Superior temporal gyrus (tissue), 1 donor: Measurements from ENCODE around the gene RIMS1.

Experiments
- DNase-seq: peaks from one replicate; pipeline ENCODE4 v3.0.0-alpha.2; 2016; ENCODE audit errors: extremely low spot score

RIMS1 gene

DNA sequence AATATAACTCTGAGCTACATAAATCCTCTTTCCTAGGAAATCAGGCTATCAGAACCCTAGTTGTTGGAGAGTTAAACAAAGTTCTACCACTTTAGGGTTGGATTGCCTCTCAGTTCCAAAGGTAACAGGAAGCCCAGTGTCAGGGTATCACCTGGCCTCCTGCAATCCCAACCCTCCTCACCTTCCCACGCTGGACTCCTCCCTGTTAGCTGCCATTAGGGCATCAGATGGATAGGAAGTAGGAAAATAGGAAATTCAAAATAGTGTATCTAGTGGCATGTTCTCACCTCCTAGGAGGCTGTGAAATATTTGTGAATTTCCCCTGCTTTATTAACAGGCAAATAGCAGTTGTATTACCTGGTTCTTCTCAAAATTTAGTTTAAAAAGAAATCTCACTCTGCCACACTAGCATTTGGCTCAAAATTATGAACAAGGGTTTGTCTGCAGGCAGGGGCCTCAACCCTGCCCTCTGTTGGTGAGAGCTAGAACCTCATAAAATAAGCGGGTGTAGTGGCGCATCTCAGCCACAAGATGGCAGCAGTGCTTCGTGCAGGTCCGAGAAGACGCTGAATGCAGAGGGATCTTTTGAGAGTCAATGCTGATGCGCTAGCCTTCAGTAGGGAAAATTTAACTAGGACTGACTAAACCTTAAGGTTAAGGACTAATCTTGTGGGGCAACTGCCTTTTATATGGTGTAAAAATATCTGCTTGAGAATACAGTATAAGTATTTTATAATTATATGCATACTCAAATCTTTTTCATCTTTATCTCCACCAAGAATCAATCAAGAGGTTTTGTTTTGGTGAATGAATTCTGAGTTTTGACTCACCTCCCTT, 525.7 kb downstream of the RIMS1 start:
- DNase-seq, result peak; percentile 97

DNA sequence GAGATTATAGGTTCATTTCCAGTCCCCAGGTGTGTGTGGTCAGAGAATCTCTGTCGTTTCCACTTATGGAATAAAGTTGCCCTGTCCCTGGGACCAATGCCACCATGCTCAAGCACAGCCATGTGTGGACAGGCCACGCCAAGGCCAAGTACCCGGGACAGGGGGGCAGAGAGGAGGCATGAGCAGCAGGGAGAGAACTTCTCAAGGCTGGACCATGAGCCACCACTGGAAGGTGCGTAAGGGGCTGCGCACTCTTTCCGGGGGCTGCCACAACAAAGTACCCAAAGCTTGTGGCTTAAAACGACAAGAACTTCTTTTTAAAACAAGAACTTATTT, 526.3 kb downstream of the RIMS1 start:
- no peak for DNase-seq

DNA sequence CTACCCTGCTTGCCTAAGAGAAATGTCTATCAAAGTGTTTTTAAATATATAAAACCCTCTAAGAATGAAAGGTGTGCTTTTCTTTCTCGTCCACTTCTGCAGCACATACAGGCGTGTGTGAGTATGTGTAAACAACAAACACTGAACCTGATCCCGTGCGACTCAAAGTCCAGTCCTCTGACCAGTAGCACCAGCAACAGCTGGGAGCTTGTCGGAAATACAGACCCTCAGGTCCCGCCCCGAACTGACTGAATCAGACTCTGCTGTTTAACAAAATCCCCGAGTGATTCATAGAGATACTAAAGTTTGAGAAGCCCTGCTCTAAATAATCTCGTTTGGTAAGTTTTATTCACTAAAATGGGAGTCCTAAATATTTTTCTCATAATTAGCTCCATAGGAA, 527.5 kb downstream of the RIMS1 start:
- DNase-seq, result no peak

DNA sequence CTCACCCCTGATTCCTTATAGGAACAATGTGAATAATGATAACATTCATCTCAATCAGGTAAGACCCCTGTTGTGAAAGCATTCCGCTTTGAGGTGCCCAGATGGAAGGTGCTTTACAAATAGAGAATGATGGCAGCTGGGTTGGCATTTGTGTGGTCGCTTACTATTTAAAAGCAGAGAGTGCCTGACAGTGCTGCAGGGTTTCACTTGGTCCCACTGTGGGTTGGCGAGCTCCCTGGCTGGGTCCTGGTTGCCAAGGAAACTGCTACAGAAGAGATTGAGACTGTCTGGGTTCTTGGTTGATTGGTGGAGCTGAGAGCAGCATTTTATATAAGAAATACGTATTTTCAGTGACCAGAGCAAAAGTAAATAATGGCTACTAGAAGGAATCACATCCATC, 528.3 kb downstream of the RIMS1 start:
- no peak for DNase-seq

DNA sequence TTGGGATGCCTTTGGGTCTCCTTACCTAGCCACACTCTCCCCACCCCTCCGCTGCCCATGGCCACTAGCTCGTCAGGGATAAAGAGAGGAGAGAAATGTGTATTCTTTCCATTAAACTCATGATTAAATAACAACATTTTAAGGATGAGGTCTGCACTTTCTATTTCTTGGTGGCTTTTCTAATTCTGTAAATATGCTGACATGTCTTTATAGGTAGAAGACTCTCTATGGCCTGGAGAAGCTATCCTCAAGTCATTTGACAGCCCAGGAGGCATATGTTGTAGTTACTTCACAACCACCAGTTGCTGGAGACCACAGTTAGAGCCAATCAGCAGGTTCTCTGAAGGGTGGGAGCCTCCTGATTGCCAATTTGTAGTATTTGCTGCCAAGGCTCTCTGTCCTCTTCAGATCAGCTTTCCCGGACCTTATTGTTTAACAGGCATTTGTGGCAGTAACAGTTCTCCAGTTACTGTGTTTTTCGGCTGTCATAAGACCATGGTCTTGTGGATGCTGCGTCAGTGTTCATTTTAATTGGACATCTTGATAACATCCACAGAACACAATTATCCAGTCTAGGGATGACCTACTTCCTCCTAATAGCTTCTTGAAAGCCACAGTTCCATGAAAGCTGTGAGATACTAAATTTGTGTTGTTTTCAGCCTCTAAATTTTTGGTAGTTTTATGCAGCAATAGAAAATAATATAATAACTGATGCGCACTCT, 530.6 kb downstream of the RIMS1 start:
- no peak for DNase-seq

DNA sequence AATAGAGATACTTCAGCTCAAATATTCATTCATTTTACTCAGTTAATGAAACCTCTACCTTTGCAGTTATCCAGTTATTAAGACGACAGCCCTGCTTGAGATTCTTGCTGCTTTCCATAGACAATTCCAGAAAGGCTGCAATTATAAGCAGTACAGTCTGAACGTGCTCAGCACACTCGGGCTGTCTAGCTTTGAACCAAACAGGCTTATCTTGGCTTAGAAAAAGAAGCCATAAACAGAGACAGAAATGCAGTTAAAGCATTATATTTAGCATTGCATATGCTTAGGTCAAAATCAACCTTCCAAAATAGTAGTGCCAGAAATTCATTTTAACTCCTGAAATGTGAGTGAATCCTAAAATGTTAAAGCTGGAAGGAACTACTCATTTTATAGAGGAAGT, 531.4 kb downstream of the RIMS1 start:
- DNase-seq, result peak; percentile 53

DNA sequence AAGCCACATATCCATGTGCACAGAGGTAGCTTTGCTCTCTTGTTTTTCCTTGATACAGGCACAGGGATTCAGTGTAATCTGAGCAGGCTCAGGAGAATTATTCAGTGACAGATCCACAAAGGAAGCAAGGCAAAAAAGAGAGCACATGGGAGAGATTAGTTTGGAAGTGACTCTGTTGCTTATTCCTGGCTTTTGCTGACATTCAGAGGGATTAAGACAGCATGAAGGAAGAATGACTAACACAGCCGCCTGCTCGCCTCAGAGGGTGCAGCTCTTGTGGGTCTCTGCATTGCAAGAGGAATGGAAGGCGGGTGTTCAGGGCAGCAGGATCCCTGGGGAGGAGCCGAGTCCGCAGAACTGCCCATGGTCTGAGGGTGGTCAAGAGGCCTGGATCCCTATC, 532.1 kb downstream of the RIMS1 start:
- peak; percentile 64 for DNase-seq

DNA sequence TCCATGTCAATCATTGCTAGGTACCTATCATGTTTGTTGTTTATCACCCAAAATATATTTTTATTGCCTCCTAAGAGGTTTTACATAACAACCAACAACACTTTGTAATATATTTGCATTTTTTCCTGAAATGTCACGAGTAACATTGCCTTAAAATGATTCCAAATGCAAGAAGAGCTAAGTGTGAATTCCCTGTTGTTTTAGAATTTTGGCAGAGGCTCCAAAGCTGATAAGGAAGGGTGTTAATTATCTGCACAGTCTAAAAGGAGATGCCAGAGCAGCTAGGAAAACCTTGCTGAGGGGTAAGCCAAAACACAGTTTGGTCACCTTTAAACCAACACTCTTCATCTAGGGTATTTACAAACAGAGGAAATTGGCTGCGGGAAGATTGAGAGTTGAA, 533.6 kb downstream of the RIMS1 start:
- peak; percentile 58 for DNase-seq

DNA sequence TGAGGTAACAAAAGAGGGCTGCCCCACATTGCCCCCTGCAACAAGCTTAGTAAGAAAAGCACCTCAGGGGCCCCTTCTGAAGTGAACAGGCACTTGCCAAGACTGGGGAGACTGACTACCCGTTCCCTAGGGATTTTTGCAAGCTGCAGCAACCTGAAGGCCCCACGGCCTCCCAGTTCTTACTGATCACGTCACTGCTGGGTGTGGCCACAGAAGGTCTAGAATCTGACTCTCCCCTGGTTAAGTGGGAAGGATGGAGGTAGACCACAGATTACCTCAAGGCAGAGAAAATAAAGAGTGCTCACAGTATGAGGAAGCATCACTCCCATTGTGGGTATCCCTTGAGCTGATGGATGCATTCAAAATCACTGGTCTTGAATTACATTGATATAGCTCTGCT, 534.1 kb downstream of the RIMS1 start:
- DNase-seq, result no peak

DNA sequence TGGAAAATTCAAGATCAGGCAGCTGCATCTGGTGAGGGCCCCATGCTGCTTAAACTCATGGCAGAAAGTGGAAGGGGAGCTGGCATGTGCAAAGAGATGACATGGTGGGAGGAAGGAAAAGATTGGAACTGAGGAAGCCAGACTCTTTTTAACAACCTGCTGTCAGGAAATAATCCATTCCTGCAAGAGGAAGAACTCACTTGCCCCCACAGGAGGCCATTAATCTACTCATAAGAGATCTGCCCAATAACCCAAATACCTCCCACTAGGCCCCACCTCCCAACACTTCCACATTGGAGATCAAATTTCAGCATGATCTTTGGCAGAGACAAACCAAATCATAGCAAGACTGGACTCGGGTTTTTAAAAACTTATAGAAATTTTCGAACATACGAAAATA, 535.0 kb downstream of the RIMS1 start:
- no peak for DNase-seq

DNA sequence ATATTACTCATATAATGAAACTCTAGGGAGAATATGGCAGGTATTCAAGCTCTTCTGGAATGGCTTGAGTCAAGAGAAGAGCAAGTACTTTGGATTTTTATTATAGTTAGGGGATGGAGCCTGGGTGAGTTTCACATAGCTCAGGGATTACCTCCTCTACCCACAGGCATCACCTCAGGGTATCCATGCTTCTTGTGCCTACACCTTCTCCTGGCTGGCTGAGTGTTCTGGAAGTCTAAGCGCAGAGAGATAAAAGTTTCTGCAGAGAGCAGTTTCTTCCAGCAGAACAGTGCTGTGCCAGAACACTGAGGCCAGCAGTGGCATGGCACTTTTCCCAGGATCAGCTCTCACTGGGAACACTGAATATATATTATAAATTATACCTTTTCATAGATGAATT, 535.8 kb downstream of the RIMS1 start:
- no peak for DNase-seq

DNA sequence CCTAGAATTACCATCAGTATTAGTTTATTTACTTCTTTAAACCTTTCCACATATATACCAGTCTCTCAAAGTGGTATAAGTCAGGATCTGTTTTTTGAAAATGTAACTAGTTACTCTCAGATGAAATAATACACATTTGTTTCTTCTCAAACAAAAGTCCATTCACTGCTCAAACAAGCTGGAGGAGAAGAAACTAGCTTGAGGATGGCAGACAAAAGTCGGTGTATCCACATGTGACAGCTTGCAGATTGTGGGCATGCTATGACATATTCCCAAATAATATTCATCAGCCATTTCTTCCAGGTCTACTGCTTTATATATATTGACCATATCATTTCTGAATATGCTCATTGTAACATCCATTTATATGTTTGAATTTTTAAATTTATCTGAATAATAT, 538.1 kb downstream of the RIMS1 start:
- DNase-seq, result peak; percentile 60

DNA sequence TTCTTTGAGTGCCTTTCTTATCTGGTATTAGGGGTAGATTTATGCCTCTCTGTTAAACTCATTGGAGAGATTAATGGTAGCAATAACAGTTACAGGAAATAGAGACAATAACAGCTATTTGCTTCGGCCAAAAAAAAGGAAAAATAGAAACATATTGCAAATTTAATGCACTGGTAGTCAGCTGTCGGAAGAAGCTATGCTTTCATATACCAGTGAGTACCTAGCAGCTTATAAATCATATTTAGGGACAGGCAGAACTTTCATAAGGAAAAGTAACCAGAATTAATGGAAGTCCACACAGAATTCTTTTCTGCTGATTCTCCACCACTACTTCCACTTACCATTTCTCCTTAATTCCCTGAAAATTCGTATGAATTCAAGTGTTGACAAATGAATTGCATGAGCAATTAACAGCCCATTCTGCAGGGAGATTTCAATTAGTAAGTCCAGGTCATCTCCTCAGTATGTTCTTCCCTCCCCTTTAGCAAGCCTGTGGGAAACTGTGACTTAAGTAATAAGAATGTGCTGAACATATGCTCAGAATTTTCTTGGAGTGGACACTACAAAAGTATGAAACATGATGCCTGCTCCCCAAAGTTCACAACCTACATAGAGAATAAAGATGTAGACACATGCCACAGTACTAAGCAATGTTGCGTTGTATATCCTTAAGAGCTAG, 538.8 kb downstream of the RIMS1 start:
- DNase-seq, result no peak

DNA sequence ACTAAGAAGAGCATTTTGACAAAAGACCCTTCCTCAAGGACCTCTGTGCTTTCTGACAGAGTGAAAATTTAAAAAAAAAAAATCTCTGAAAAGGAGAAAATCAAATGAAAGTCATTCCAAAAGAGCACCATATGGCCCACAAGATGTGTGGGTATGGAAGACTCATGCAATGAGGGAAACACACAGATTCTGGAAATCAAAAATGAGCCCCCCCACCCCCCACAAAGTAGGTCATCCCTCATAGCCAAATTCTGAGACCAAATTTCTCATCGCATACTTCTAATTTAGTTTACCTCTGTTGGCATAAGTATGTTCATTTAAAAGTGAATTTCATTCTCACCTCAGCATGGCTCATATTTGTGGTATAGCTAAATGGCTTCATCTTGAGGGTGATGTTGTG, 554.3 kb downstream of the RIMS1 start:
- no peak for DNase-seq

DNA sequence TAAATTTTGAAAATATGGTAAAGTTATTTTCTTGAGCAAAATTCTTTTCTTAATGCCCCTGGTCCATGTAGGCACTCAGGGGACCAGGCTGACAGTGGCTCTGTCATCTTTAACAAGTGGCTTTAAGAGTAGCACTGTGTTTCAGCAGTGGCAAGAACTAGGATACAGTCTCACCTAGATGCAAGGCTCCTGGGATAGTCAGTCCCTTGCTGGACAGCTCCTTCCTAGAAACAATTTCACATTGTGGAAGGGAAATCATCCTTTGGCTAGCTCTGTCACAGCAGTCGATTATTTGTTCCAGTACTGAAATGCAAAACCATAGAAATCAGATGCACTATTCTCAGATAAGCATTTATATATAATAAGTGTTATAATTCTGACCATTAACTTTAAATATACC, 560.1 kb downstream of the RIMS1 start:
- DNase-seq, result no peak
